ACHN (cell line): ENCODE data around the gene ATP6V0D1.

Experiments used
- DNase-seq: peaks from one replicate; pipeline ENCODE4 v3.0.0-alpha.2; 2015
- in situ Hi-C: cut with HindIII; loops from 2 replicates; pipeline ENCODE4 v1.10.0; 2017; ENCODE audit warnings: low sequenced_read_pairs, low pct_ligation_motif_present, low pct_unique_long_range_greater_than_20kb

ATP6V0D1 gene

DNA sequence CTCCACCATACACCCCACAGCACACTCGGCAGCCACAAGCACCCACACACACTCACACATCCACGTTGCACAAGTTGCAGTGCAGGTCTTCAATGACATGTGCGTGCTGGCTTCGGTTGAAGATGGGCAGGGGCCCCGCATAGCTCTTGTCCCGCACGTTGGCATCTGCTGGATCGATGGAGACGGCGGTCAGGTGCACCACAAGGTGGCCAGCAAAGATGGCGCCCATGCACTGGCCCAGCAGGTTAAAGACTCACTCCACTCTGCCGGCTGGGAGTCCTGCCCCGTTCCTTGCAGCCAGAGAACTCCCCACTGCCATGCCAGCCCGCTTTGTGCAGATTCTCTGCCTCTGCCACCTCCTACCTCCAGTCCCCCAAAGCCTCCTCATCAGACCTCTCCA, 80.1 kb downstream of the ATP6V0D1 start:
- in situ Hi-C loops = no loop called here
- DNase-seq = no peak

DNA sequence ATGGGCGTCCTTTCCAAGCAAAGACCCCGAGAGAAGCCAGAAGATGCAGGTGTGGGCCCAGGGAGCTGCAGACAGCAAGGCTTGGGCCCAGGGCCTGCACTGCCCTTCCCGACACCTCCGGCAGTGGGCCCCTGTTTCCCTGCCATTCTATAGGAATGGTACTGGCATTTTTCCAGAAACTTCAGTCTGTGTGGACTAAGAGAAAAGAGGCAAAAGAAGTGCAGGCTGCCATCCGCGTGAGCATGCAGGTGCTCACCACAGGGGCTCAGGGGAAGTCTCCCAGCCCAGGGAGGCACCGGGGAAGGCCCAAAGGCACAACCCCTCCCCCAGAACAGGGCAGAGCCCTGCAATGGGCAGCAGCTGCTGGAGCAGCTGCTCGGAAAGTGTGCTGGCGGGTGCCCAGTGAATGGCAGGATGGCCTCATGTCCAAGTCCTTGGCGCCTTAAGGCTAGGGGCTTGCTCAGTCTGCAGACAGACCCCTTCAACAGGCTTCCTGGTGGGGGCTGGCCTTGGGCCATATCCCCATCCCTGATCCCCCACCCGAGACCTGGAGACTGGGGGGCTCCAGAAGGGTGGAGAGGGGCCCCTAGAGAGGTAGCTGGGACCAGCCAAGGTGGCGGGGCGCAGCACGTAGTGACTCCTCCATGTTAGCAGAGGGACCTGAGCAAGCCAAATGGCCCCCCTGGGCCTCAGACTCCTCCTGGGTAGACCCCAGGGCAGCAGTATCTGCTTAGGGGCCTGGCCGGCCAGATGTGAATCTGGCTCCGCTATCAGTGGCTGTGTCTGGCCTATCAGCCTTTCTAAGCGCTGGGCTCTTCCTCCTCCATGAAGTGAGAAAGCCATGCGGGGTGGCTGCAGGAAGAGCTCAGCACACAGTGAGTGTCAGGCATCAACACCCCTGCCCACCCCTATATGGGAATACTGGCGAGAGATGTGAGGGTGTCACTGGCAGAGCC, 80.9 kb downstream of the ATP6V0D1 start:
- DNase-seq = no peak
- in situ Hi-C loops = no loop called here

DNA sequence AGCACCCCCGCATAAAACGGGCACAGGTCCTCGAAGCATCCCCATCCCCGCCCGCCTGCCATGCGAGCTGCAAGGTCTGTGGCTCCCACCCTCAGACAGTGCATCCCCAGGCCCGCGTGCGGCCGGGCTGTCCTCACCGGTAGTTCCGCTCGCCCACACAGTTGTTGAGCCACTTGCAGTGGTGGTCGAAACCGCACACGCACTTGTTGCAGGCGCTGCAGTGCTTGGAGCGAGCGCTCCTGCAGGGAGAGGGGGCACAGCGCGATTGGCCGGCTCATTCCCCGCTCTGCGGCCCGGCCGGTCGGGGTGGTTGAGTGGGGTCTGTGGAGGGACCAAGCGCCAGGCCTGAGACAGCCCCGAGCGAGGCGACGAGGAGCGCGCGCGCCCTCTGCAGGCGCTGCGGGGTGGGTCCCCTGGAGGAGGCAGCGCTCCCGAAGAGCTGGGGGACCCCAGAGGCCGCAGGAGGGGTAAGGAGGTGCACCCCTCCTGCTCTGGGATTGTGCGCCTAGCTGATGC, 81.7 kb downstream of the ATP6V0D1 start:
- no peak for DNase-seq
- in situ Hi-C loops = no loop called here

DNA sequence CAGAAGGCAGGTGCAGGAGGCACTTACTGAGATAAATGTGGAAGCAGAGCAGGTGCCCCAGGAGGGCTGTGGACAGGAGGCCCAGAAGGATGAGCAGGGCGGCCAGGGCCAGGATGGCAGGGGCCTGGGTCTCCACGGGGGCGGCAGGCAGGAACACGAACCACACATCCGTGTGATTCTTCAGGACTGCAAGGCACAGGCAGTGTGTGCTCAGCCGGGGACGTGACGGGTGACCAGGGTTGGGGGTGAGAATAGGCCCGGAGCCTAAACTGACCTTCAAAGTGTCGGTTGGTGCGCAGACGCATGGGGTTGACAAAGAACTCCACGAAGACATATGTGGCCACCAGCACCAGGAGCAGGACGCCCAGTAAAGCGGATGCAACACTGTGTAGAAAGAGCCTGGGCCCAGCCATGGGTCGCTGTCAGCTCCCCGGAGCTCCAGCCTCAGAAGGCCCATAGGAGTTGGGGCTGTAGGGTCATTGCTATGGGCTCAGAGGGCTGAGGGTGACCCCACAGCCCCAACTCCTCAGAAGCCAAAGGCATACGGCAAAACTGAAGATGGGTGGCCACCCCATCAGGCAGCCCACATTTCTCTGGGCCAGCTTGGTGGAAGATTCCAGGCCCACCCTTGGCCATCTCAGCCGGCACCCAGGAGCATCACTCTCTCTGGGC, 82.3 kb downstream of the ATP6V0D1 start:
- in situ Hi-C loops = no loop called here
- DNase-seq = no peak

DNA sequence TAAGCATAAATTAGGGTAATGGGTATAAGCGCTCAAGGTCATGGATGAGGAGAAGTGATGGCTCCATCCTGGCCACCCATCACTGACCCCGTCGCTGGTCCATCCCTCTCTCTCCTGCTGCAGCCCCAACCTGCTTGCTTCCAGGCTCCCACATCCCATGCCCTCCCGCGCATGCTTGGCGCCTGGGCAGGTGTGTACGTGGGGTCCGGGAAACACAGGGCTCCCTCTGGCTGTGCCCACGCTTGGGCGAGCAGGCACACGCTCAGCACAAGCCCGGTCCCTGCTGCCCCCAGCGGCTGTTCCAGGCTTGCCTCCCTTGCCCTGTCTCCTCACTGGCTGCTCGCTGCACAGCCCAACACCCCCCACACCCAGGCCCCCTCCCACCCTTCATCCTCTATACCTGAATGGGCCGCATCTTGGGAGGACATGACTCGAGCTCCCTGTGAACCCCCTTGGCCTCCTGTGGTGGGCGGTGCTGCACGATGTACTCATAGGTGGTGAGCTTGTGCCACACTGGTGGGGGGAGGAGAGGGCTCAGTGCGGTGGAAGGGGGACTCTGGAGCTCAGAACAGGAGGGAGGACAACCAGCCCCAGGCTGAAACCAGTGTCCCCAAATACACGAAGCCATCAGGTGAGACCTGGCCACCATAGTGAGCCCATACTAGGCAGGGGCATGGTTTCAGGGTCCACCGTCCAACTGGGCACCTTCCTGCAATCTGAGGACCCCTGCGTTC, 83.0 kb downstream of the ATP6V0D1 start:
- DNase-seq = peak; percentile 59
- in situ Hi-C loops = no loop called here

DNA sequence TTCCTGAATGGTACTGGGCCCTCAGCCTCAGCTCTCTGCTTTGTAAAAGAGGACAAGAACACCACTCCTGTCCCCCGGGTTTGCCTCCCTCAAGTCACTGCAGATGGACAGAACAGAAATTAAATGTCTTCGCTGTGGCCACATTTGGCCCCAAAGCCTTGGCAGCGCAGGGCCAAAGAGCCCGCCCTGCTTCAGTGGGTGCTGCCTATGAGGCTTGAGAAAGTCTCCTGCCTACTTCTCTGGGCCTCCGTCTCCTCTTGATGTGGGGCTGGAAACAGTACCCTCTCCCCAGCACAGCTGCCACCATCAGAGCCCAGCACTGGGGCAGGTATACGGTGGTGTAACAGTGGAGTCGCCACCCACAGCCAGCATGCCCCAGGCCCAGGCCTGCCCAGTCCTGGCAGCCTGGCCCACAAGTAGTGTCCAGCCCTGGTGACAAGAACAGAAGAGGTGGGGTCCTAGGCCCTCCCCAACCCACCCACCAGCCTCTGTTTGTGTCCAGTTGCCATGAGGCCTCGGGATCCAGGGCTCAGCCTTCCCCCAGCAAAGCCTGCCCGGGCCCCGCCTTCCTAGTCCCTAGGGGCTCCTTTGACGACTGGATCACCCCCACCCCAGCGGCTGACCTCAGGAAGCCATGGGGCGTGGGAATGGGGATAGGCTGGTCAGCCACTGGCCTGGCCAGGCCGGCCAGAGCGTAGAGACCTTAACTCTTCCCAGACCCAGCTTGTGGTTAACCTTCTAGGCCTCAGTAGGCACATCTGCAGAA, 83.7 kb downstream of the ATP6V0D1 start:
- DNase-seq = no peak
- in situ Hi-C loops = no loop called here

DNA sequence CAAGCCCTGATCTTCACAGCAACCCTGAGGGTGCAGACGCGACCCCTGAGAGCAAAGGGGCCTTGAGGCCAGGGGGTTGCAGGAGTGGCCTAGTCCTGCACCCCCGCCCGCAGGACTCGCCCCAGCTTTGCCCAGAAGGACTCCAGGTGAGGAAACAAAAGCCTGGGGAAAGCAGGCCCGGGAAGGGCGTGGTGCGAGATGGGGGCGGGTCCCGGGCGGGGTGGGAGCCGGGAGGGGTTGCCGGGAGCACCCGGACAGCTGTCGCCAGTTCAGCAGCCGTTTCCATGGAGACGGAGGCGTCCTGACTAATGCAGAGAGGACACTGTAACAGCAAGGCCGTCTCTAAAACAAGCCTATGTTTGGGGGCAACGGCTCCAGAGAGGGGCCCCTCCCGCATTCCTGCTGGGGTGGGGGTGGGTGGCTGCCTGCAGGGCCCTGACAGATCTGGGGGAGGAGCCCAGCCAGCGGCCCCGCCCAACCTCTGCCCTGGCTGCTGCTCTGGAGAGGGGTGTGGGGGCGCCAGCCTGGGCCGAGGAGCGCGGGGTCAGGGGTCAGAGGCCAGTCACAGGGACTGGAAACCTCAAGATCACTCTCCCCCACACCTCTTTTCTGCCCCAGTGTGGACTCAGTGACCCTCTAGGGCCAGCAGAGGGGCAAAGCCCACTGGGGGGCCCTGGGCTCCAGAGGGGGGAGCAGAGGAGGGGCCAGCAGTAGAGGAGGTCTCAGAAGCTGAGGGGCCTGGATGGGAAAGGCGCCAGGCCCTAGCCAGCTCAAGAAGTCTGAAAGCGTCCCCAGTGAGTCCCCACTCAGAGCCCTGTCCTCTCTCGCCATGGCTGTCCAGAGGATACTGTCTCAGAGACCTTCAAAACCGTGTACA, 84.6 kb downstream of the ATP6V0D1 start:
- in situ Hi-C loops = no loop called here
- peak; percentile 58 for DNase-seq

DNA sequence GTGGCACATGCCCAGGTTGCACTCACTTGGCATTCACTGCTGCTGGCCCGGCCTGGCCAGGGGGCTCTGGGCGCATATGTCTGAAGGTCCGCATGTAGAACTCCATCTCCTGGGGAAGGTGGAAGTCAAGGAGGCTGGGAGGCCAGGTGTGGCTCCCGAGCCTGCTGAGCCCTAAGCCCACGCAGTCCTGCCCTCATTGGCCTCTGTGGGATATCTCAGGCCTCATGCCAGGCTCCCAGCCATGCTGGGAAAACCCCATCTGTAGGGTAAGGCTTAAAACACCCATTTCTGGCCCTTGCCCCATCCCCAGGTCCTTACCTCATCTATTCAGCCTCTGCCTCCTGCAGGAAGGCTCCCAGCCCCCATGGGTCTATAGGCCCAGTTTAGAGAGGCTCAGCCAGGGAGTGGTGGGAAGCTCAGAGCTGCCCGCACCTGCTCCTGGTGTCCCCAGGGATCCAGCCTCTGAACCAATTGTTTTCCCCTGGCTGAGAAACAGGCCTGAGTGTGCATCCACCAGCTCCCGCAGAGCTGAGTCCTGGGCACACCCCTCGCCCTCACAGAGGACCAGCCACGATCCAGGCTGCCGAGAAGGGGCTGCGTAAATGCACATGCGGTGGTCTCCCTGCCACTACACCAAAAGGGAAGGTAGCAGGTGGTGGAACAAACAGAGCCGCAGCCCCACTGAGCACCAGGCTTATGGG, 85.3 kb downstream of the ATP6V0D1 start:
- no peak for DNase-seq
- in situ Hi-C loops = no loop called here

DNA sequence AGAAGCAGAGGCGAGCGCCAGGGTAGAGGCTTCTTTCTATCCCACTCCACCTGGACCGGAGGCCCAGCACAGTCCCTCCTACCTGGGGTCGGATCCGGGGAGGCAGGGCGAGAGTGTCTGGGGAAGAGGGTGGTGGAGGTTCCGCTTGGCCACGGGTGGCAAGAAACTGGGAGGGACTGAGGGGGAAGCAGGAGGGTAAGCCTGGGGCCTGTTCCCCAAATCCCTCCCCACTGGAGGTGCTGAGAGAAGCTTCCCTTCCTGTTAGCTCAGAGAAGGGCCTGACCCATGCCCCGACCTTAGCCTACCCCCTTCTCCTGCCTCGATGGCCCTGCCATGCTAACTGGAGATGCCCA, 85.9 kb downstream of the ATP6V0D1 start:
- no peak for DNase-seq
- in situ Hi-C loops = no loop called here

DNA sequence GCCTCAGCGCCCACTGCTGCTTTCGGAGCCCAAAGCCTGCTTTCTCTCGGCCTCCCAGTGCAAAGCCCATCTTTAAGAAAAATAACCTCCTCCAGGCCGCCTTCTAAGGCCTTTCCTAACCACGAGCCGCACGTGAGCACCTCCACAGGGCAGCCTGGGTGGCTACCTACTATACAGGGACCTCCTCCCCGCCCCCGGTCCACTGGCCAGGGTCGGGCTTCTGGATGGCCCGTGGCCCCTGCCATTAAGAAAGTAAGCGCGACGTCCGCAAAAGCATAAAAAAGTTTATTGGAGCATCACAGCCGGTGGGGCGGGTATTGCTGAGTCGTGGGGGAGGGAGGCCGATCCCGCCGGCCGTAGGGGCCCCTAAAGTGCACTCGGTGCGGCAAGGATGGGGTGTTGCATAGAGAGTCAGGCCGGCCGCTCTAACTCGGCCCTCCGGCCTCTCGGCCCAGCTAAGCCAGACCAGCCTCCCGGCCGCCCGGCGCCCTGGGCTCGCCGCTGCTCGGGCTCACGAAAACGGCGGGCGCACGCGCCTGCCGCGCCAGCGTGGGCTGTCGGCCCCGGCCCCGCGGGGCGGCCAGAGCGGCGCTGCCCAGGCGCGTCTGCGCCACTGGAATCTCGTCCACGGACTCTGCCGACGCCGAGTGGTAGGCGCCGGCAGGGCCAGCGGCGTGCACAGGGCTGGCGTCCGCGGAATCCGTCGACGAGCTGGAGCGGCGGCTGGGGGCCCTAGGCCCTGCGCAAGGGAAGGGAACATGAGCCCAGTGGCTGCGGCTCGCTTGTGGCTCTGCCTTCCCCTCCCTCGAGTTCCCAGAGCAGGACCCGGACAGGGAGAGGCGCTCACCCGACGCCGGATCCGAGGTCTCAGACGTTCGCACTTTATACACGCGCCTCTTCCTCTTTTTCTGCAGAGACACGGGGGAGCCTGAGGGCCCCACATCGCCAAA, 86.5 kb downstream of the ATP6V0D1 start:
- in situ Hi-C loops = no loop called here
- no peak for DNase-seq

DNA sequence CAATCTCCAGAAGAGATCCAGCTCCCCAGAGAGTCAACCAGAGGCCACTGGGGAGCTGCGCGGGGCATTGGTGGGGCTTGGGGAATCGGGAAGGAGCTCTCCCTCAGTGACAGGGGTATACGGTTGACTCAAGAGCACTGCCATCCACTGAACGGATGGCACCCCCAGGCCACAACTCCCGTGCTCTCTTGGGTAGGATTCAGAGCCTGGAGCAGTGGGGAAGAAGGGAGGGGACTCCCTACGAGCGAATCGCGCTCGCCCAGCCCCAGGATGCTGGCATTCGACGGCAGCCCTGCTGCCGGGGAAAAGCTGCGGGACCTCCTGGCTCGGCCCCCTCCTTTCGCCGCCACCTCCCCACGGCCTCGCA, 87.2 kb downstream of the ATP6V0D1 start:
- DNase-seq = no peak
- in situ Hi-C loops = no loop called here

DNA sequence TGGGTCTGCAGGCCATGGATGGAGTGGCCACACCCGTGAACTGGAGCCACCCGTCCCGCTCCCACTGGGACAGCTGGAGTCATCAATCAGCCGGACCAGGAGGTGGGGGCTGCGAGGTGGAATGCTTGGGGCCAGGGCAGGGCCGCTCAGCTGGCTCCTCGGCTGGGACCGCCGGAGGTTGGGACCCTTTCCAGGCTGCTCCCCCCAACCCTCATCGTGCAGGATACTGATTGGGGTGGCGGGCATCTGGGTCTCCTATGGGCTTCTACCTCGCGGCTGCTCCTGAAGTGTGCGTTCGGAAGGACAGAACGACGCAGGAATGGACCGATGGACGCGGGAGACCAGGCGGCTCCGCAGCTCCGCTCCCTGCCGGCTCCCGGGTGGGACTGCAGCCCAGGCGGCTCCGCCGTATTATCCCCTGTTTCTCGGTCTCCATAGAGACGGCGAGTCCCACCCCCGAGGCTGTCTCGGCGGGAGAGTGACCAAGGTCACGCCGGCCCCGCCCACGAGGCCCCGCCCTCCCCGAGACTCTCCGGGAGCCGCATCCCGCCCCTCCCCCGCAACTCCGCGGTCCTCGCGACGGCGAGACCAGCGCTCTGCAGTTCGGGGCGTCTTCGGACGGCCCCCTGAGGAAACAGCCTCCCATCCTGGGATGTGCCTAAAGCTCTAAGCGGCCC, 87.7 kb downstream of the ATP6V0D1 start, which contains the start of gene TPPP3:
TPPP3 (minus strand) TSS at position 388 of the 677 bp plus-strand sequence. CDS start 2,387 bp downstream, outside the sequence.
- in situ Hi-C loops = no loop called here
- DNase-seq = peak; percentile 87

DNA sequence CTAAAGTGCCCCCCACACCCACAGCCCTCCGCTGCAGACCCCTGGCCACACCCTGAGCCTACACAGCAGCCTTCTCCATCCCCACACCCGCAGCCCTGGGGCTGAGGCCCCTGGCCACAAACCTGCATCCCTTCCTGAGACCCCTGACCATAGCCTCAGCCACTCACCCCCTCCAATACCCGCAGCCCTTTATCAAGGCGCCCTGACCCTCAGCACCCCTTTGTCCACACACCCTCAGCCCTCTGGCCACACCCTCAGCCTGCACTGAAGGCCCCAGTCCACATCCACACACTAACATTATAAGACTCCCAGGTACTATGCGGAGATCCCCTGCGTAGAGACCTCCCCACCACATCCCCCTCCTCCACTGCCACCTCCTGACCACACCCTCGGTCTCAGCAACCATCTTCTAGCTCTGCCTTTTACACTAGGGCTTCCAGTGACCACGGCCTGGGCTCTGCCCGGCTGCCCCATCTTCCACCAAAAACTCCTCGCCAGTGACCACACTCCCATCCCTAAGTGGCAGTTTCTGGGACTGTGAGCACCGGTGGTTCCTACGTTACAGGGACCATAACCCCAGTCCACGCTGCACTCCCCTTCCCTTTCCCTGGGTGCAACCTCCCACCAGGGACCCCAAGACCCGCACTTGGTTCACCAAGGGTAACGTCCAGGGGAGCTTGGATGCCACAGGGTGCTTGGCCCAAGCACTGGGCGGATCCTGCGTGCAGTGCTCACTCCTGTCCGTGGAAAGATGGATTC, 88.5 kb downstream of the ATP6V0D1 start:
- DNase-seq = no peak
- in situ Hi-C loops = no loop called here

DNA sequence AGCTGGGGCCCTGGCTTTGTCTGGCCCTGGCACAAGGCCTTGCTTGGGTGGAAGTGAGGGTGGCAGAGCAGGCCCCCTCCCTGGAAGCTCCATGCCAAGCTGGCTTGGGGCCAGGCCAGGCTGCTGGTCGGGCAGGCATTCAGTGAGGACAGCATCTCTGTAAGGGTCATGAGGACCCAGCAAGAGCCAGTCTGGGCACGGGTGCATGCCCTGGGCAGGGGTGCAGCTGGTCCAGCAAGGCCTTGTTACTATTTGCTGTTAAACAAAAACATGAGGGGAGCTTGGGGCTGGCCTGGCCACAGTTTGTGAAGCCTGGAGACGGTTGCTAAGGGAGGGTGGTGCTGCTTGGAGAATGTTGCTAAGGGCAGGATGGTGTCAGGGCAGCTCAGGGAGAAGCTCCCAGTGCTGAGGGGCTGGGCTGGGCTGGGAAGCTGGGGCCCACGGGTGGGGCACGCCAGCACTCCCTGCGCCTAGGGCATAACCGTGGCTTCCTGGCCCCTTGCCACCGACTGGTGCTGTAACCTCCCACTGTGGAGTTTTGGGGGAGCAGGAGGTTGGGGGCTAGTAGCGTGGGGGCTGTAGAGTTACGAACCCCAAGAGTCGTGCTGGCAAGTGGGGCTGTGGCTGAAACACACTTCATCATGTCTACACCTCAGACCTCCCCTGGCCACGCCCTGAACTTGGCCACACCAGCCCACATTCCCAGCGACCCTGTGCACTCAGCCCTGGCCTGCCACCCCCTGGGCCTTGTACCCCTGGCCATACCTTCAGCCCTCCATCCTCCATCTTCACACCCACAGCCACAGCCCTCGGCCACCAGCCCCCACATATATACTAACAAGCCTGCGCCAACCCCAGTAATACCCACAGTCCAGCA, 89.3 kb downstream of the ATP6V0D1 start:
- in situ Hi-C loops = no loop called here
- DNase-seq = no peak
